K562 (cell line): ENCODE data around the gene ARL4D. TPM values are rescaled to one million over a fixed set of nuclear protein-coding genes. Genes with fewer than 3 reads are reported as not detected.

Experiments
- ATAC-seq: fragments of 200-7000 bp; cut with Tn5 transposase; 3 replicates; pipeline ENCODE4 v1.9.1; 2020; ENCODE audit warnings: moderate library complexity
- BruUV-seq: library from RNA; stranded (reverse); fragments of 400-500 nt; replicated peaks from 2 replicates; lab custom pipeline; 2021; lab: Mats Ljungman, UMichigan
- CTCF ChIA-PET: fragments of 300-600 bp; formaldehyde crosslinking; extraction: SDS; loops from one replicate; lab custom pipeline; 2021; ENCODE audit warnings: low intra/inter-chr PET ratio; lab: Yijun Ruan, JAX
- POLR2A ChIA-PET: fragments of 300-600, 350-650 bp; sonication (Branson Sonifier 250); formaldehyde crosslinking; extraction: SDS; loops from one replicate; lab custom pipeline; 2021; ENCODE audit warnings: antibody characterized with exemption, inconsistent platforms; lab: Yijun Ruan, JAX
- DNase-seq, 4 experiments: peaks; one replicate each; pipeline versions ENCODE4 v3.0.0 to v3.0.0-alpha.2; 2011 to 2018; ENCODE audit warnings: low spot score in 3 of 4, mixed read lengths in 3 of 4; ENCODE audit errors: extremely low read depth in 1 of 4
- FAIRE-seq: peaks from 2 replicates; lab custom pipeline; 2011; peaks lifted over from hg19 to GRCh38; lab: Jason Lieb, UNC
- H2AFZ ChIP-seq: 2 replicates; pipeline ENCODE4 v1.6.0; 2011; ENCODE audit warnings: low read depth, low read length, control low read depth, inconsistent platforms
- H3K27ac ChIP-seq: fragments of 200-600 bp; 3 replicates; pipeline ENCODE4 v1.8.0; 2011; ENCODE audit warnings: low read depth, mild to moderate bottlenecking, control low read depth, inconsistent platforms, low read length, moderate library complexity, mixed read lengths; ENCODE audit errors: extremely low read depth
- H3K27me3 ChIP-seq, 2 experiments: fragments of 300-600 bp in 1 of 2; 2 replicates in 1 of 2; 3 replicates in 1 of 2; pipeline versions ENCODE4 v1.6.0 to v1.8.0; 2011; ENCODE audit warnings: inconsistent platforms in 2 of 2, low read length in 2 of 2, mild to moderate bottlenecking in 1 of 2, mixed read lengths in 1 of 2, moderate library complexity in 1 of 2; ENCODE audit not compliant: control insufficient read depth in 2 of 2, insufficient read depth in 2 of 2
- H3K36me3 ChIP-seq: fragments of 300-600 bp; 3 replicates; pipeline ENCODE4 v1.8.0; 2011; ENCODE audit warnings: mild to moderate bottlenecking, low read length, inconsistent platforms; ENCODE audit not compliant: control insufficient read depth, insufficient read depth
- H3K4me1 ChIP-seq, 2 experiments: fragments of 200-600 bp in 1 of 2; replicated peaks in 1 of 2; 2 replicates in 1 of 2; 3 replicates in 1 of 2; pipeline versions ENCODE4 v1.5.1 to v1.8.0; 2011; ENCODE audit warnings: inconsistent platforms in 2 of 2, low read length in 2 of 2, mild to moderate bottlenecking in 1 of 2, mixed read lengths in 1 of 2, moderate library complexity in 1 of 2; ENCODE audit not compliant: control insufficient read depth in 2 of 2, insufficient read depth in 2 of 2
- H3K4me2 ChIP-seq: 2 replicates; pipeline ENCODE4 v1.6.1; 2011; ENCODE audit warnings: low read length, control low read depth, inconsistent platforms, mixed read lengths; ENCODE audit not compliant: insufficient read depth
- H3K4me3 ChIP-seq: fragments of 200-600 bp; sonication (generic), shearing (Covaris generic); 2 replicates; pipeline ENCODE4 v1.5.1; 2016; ENCODE audit warnings: control low read depth, inconsistent platforms
- H3K79me2 ChIP-seq: fragments of 200-600 bp; 3 replicates; pipeline ENCODE4 v1.8.0; 2011; ENCODE audit warnings: low read length, inconsistent platforms; ENCODE audit not compliant: control insufficient read depth, insufficient read depth
- H3K9ac ChIP-seq, 2 experiments: 2 replicates each; pipeline versions ENCODE4 v1.6.0 to v1.6.1; 2011; ENCODE audit warnings: low read depth in 2 of 2, low read length in 2 of 2, control low read depth in 1 of 2, inconsistent platforms in 1 of 2, mild to moderate bottlenecking in 1 of 2, mixed read lengths in 1 of 2; ENCODE audit not compliant: insufficient read depth in 1 of 2
- H3K9me1 ChIP-seq: one replicate; pipeline ENCODE4 v1.6.0; 2011; ENCODE audit warnings: inconsistent platforms, mild to moderate bottlenecking, low read length, moderate library complexity; ENCODE audit not compliant: control insufficient read depth, insufficient read depth
- H3K9me3 ChIP-seq: replicated peaks from 2 replicates; pipeline ENCODE4 v1.5.1; 2011; ENCODE audit warnings: low read depth, low read length, inconsistent platforms; ENCODE audit not compliant: control insufficient read depth, insufficient read depth
- H4K20me1 ChIP-seq: replicated peaks from 2 replicates; pipeline ENCODE4 v1.6.1; 2011; ENCODE audit warnings: low read length, inconsistent platforms, mixed read lengths; ENCODE audit not compliant: control insufficient read depth, insufficient read depth
- CHD2 ChIP-seq: IDR thresholded peaks from 2 replicates; pipeline ENCODE4 v1.6.1; 2011; ENCODE audit warnings: low read depth, low read length
- ETV5 ChIP-seq: sonication (generic); formaldehyde crosslinking; IDR thresholded peaks from 2 replicates; pipeline ENCODE4 v1.4.0; 2020; ENCODE audit warnings: low read depth, mild to moderate bottlenecking, missing genetic modification reagents
- FOS ChIP-seq: IDR thresholded peaks from 3 replicates; pipeline ENCODE4 v1.6.1; 2011; ENCODE audit not compliant: insufficient read length; ENCODE audit errors: extremely low read depth
- GTF2F1 ChIP-seq: IDR thresholded peaks from 2 replicates; pipeline ENCODE4 v1.6.1; 2011; ENCODE audit warnings: low read depth, low read length, improper control_type of control experiment
- HMGN3 ChIP-seq: IDR thresholded peaks from 2 replicates; pipeline ENCODE4 v1.6.1; 2011; ENCODE audit warnings: borderline replicate concordance, low read depth, mild to moderate bottlenecking, mixed read lengths, low read length; ENCODE audit not compliant: insufficient read length; ENCODE audit errors: extremely low read depth
- KAT2B ChIP-seq: IDR thresholded peaks from one replicate; pipeline ENCODE4 v1.6.1; 2012; ENCODE audit warnings: low read depth, mild to moderate bottlenecking, control low read depth, inconsistent platforms, low read length, moderate library complexity
- MITF ChIP-seq: IDR thresholded peaks from 2 replicates; pipeline ENCODE4 v1.6.1; 2014; ENCODE audit warnings: antibody characterized with exemption
- NEUROD1 ChIP-seq: fragments of 150-350 bp; IDR thresholded peaks from 2 replicates; pipeline ENCODE4 v1.6.1; 2014; ENCODE audit warnings: borderline replicate concordance, low read length, low read depth; ENCODE audit not compliant: partially characterized antibody
- NR2F6 ChIP-seq: fragments of 450-650 bp; formaldehyde crosslinking; IDR thresholded peaks from 2 replicates; pipeline ENCODE4 v1.4.0; 2020; ENCODE audit warnings: mild to moderate bottlenecking
- SMARCA5 ChIP-seq: fragments of 450-650 bp; IDR thresholded peaks from 2 replicates; pipeline ENCODE4 v1.6.1; 2016
- SUPT5H ChIP-seq: fragments of 450-650 bp; IDR thresholded peaks from 2 replicates; pipeline ENCODE4 v1.6.1; 2016
- UBTF ChIP-seq, 2 experiments: IDR thresholded peaks; 2 replicates each; pipeline ENCODE4 v1.6.1; 2012; ENCODE audit warnings: improper control_type of control experiment in 2 of 2, low read depth in 2 of 2, low read length in 2 of 2, borderline replicate concordance in 1 of 2
- ZNF212 ChIP-seq: fragments of 450-650 bp; formaldehyde crosslinking; IDR thresholded peaks from 2 replicates; pipeline ENCODE4 v1.4.0; 2020; ENCODE audit warnings: mild to moderate bottlenecking
- ZNF239 ChIP-seq: fragments of 250-450 bp; sonication (Bioruptor Pico); IDR thresholded peaks from 2 replicates; pipeline ENCODE4 v1.4.0; 2020; ENCODE audit warnings: mild to moderate bottlenecking
- ZNF41 ChIP-seq: fragments of 250-450 bp; sonication (Bioruptor Pico); conservative IDR thresholded peaks from 2 replicates; pipeline ENCODE4 v1.4.0; 2020; ENCODE audit warnings: mild to moderate bottlenecking
- WGBS: fragments of 100-300 bp; shearing (Covaris generic); methylation state at CpG from one replicate; pipeline ENCODE4 v1.1.6; 2016; ENCODE audit warnings: low coverage, mixed read lengths; ENCODE audit not compliant: insufficient coverage; ENCODE audit errors: missing lambda C conversion rate; 5-methylcytosine and 5-hydroxymethylcytosine counted together
- in situ Hi-C: fragments of 300-500 bp; cut with MboI; formaldehyde crosslinking; loops from 4 replicates; pipeline ENCODE4 v1.15.0; 2018; ENCODE audit warnings: inconsistent platforms, mixed read lengths
- intact Hi-C: fragments of 100-400 bp; cut with micrococcal nuclease; formaldehyde crosslinking; loops from 2 replicates; pipeline ENCODE4 v1.14.2; 2022
- polyA plus RNA-seq, 8 experiments: library from polyadenylated mRNA; depleted of rRNA in 4 of 8; stranded (reverse) in 5 of 8; unstranded in 3 of 8; fragments of >200 nt; fragmentation: Nextera tagmentation in 2 of 8; fragmentation: Illumina TruSeq in 1 of 8; extraction: Ambion mirVana in 2 of 8; extraction: Trizol in 1 of 8; gene quantifications; 2 replicates each; pipeline versions ENCODE4 v1.2.1 to v1.2.3, GENCODE V29; 2011 to 2014; ENCODE audit warnings: inconsistent platforms in 1 of 8, missing spikeins in 1 of 8
- total RNA-seq, 7 experiments: library from RNA; depleted of rRNA in 6 of 7; stranded (reverse); fragments of >200 nt in 6 of 7; fragmentation: Illumina TruSeq in 2 of 7; extraction: Trizol in 2 of 7; gene quantifications; 2 replicates each; pipeline versions ENCODE4 v1.2.1 to v1.2.3, GENCODE V29; 2011 to 2021; ENCODE audit warnings: low replicate concordance in 1 of 7
- TF ChIP-seq, protein P1 (sequence below): sonication (generic); formaldehyde crosslinking; IDR thresholded peaks from 2 replicates; pipeline ENCODE4 v1.9.0; 2022; ENCODE audit warnings: mild to moderate bottlenecking, missing genetic modification reagents

The ARL4D gene
- total and polyA plus RNA-seq, 9 of the 15 experiments (the other 6 are each of a cell fraction or from before 2014, with no cell fraction given): 0.07 to 0.53 (median 0.28) TPM; not detected in 1

DNA sequence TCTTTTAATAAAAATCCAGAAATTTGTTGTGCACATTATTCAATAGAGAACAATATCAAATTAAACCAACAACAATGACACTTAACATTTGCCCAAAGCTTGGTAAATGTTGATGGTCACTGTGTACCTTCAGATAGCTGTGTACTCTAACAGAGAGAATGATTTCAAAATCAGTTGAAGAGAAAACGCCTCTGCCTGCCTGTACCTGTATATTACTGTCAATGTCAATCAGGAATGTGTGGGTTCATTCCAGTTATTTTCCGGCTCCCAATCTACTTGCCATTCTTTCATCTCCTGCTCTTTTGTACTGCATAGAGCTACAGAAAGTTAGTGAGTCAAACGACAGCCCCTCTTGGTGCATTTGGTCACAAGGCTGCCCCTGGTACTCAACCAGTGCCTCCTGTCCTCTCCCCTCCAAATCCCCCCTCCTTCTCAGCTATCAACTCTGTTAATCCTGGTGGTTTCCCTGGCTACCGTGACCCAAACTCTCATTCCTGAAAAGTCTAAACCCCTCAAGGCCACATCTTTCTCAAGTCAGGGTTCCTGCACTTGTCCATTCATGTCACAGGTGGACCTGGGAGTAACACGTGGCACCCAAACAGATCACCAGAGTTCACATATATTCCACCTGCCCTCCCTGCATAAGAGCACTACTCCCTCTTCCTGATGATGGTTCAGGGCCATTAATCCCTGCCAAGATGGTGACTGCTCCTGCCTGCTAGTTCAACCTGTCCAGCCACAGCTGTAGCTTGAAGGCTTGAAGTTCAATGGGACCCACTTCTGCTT, 13.6 kb upstream of the ARL4D start:
- Histone ChIP-seq H3K9me3 (0 out of 2 replicates have a peak, but pooled peaks cover 2% of the 10 kb centered on the region), H3K79me2 (no peaks in the 10 kb centered on the region), H3K9me1 (no peaks in the 10 kb centered on the region), H3K4me3 (no peak overlapping the region), H4K20me1 (no peaks in the 10 kb centered on the region), H3K9ac (no peak overlapping the region), H3K27ac (no peak overlapping the region), H3K27me3 (no peaks in the 10 kb centered on the region), H3K36me3 (no peaks in the 10 kb centered on the region), H2AFZ (no peak overlapping the region), H3K4me1 (peaks cover 5 to 12% of the 10 kb centered on the region in 2 experiments; a peak in 2 of 5 replicates), H3K4me2 (no peak overlapping the region)
- in situ Hi-C loops (loop anchor here (5.0 kb wide), 1 partner anchor 97 kb away; the partner anchor contains the start of gene DHX8), intact Hi-C loops (no loop called here)
- BruUV-seq: no TSS peak
- DNase-seq (no peak), ATAC-seq (no peak), FAIRE-seq (no peak)
- WGBS: 16% methylated on average over 5 of the region's 5 CpGs
- POLR2A ChIA-PET: interaction anchor here (0.6 to 6.2 kb wide), 3 partner anchors 9 to 31 kb away, joined by 3 to 88 read pairs (median 4); no protein-coding TSS in a partner anchor
- CTCF ChIA-PET: no interaction called here
- no peak for TF ChIP-seq NEUROD1
- no peak for TF ChIP-seq KAT2B
- TF ChIP-seq CHD2: no peak
- no peak for TF ChIP-seq ZNF41
- TF ChIP-seq MITF: no peak
- TF ChIP-seq UBTF (IDR thresholded peaks at IDR 0.05; ENCODE audit: borderline replicate concordance in 1 of 2, low read depth in 2 of 2, low read length in 2 of 2): no peak
- no peak for TF ChIP-seq SUPT5H
- TF ChIP-seq ZNF212: no peak
- no peak for TF ChIP-seq SMARCA5
- TF ChIP-seq, protein P1, sequence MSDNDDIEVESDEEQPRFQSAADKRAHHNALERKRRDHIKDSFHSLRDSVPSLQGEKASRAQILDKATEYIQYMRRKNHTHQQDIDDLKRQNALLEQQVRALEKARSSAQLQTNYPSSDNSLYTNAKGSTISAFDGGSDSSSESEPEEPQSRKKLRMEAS: no peak
- no peak for TF ChIP-seq ETV5 (CRISPR knock-in tag)
- no peak for TF ChIP-seq ZNF239 (CRISPR knock-in tag)
- no peak for TF ChIP-seq NR2F6 (CRISPR knock-in tag)
- TF ChIP-seq GTF2F1: no peak
- TF ChIP-seq FOS: no peak
- TF ChIP-seq HMGN3: no peak
